ENCODE data around the gene S100A7. TPM values are rescaled to one million over a fixed set of nuclear protein-coding genes. Genes with fewer than 3 reads are reported as not detected.

Gene S100A7
- total RNA-seq, 2 donors from 2014 or later, result not detected

- no peak overlapping the region for H3K9ac ChIP-seq (ENCODE audit: extremely low read depth, low read length, poor library complexity, severe bottlenecking)
- H3K36me3 Mint-ChIP-seq (ENCODE audit: low read depth), result no peaks in the 10 kb centered on the region
- H3K27ac ChIP-seq (ENCODE audit: low read depth, low read length), result no peak overlapping the region
- no peaks in the 10 kb centered on the region for H3K9me3 ChIP-seq (ENCODE audit: control insufficient read depth, low read length)
- no peak overlapping the region for H3K4me3 Mint-ChIP-seq
- no peaks in the 10 kb centered on the region for H3K27me3 ChIP-seq (ENCODE audit: control insufficient read depth, insufficient read depth, low read length, poor library complexity, severe bottlenecking)
- WGBS, 2 experiments (ENCODE audit: insufficient coverage in 1 of 2, insufficient read length in 1 of 2), result 62 to 90% methylated on average over 2 of the region's 2 CpGs
- peak; percentile 40 for DNase-seq
- peaks cover 7% of the 10 kb centered on the region for H3K4me1 Mint-ChIP-seq
- H3K27ac Mint-ChIP-seq, result no peak overlapping the region
- H3K4me1 ChIP-seq (ENCODE audit: control insufficient read depth, insufficient read depth, low read length), result no peaks in the 10 kb centered on the region
- no peak for TF ChIP-seq CTCF (conservative IDR thresholded peaks at IDR 0.05)
- H3K9me3 Mint-ChIP-seq, result no peaks in the 10 kb centered on the region
- no peak overlapping the region for H3K4me3 ChIP-seq (ENCODE audit: low read length)
- H3K36me3 ChIP-seq (ENCODE audit: control insufficient read depth, insufficient read depth, low read length), result no peaks in the 10 kb centered on the region
- peaks cover under 1% of the 10 kb centered on the region for H3K27me3 Mint-ChIP-seq (ENCODE audit: insufficient read depth)
Observed at GRCh38 chr1:153485863-153486262, 25.4 kb upstream of the S100A7 start.

- no peaks in the 10 kb centered on the region for H3K9me3 Mint-ChIP-seq
- peaks cover 4% of the 10 kb centered on the region for H3K27me3 Mint-ChIP-seq (ENCODE audit: insufficient read depth)
- peak; percentile 64 for DNase-seq
- Histone ChIP-seq H3K36me3 (ENCODE audit: control insufficient read depth, insufficient read depth, low read length) (no peaks in the 10 kb centered on the region), H3K27ac (ENCODE audit: low read depth, low read length) (no peak overlapping the region), H3K4me1 (ENCODE audit: control insufficient read depth, insufficient read depth, low read length) (no peaks in the 10 kb centered on the region), H3K9me3 (ENCODE audit: control insufficient read depth, low read length) (no peaks in the 10 kb centered on the region), H3K9ac (ENCODE audit: extremely low read depth, low read length, poor library complexity, severe bottlenecking) (no peak overlapping the region), H3K4me3 (ENCODE audit: low read length) (no peak overlapping the region), H3K27me3 (ENCODE audit: control insufficient read depth, insufficient read depth, low read length, poor library complexity, severe bottlenecking) (peaks cover 14% of the 10 kb centered on the region)
- no peak overlapping the region for H3K27ac Mint-ChIP-seq
- peaks cover 10% of the 10 kb centered on the region for H3K4me1 Mint-ChIP-seq
- no peak for TF ChIP-seq CTCF (conservative IDR thresholded peaks at IDR 0.05)
- no peaks in the 10 kb centered on the region for H3K36me3 Mint-ChIP-seq (ENCODE audit: low read depth)
- 43 to 62% methylated on average over 2 to 6 of the region's 6 CpGs for WGBS, 2 experiments (ENCODE audit: insufficient coverage in 1 of 2, insufficient read length in 1 of 2)
- H3K4me3 Mint-ChIP-seq, result no peak overlapping the region
Observed at GRCh38 chr1:153483776-153484175, 23.3 kb upstream of the S100A7 start.

- Mint-ChIP-seq H3K27me3 (ENCODE audit: insufficient read depth) (peaks cover 4% of the 10 kb centered on the region), H3K36me3 (ENCODE audit: low read depth) (no peaks in the 10 kb centered on the region), H3K4me1 (peaks cover 18% of the 10 kb centered on the region), H3K4me3 (no peak overlapping the region), H3K9me3 (no peaks in the 10 kb centered on the region), H3K27ac (no peak overlapping the region)
- Histone ChIP-seq H3K27me3 (ENCODE audit: control insufficient read depth, insufficient read depth, low read length, poor library complexity, severe bottlenecking) (peaks cover 14% of the 10 kb centered on the region), H3K9me3 (ENCODE audit: control insufficient read depth, low read length) (no peaks in the 10 kb centered on the region), H3K9ac (ENCODE audit: extremely low read depth, low read length, poor library complexity, severe bottlenecking) (no peak overlapping the region), H3K4me1 (ENCODE audit: control insufficient read depth, insufficient read depth, low read length) (no peaks in the 10 kb centered on the region), H3K27ac (ENCODE audit: low read depth, low read length) (no peak overlapping the region), H3K36me3 (ENCODE audit: control insufficient read depth, insufficient read depth, low read length) (no peaks in the 10 kb centered on the region), H3K4me3 (ENCODE audit: low read length) (no peak overlapping the region)
- WGBS, 2 experiments (ENCODE audit: insufficient coverage in 1 of 2, insufficient read length in 1 of 2), result 88 to 89% methylated on average over 1 to 2 of the region's 2 CpGs
- TF ChIP-seq CTCF (conservative IDR thresholded peaks at IDR 0.05), result no peak
- no peak for DNase-seq
Observed at GRCh38 chr1:153481124-153481523, 20.7 kb upstream of the S100A7 start.
